Neural crest cell (in vitro differentiated cells): Measurements from ENCODE around the gene MUC5B. TPM values are rescaled to one million over a fixed set of nuclear protein-coding genes. Genes with fewer than 3 reads are reported as not detected.

Experiments
- DNase-seq: peaks from one replicate; pipeline ENCODE4 v3.0.0; 2021; ENCODE audit warnings: low read depth, mixed read lengths, low spot score
- H3K27ac Mint-ChIP-seq: one replicate; pipeline ENCODE4 v1.8.0; 2021; ENCODE audit warnings: mild to moderate bottlenecking, mixed read lengths; ENCODE audit not compliant: unreplicated experiment
- H3K27me3 Mint-ChIP-seq: 2 replicates; pipeline ENCODE4 v1.8.0; 2021; ENCODE audit warnings: low read depth, mild to moderate bottlenecking, mixed read lengths
- H3K36me3 Mint-ChIP-seq: 2 replicates; pipeline ENCODE4 v1.8.0; 2021; ENCODE audit warnings: low read depth, mild to moderate bottlenecking, mixed read lengths
- H3K4me1 Mint-ChIP-seq: 2 replicates; pipeline ENCODE4 v1.8.0; 2021; ENCODE audit warnings: mixed read lengths
- H3K4me3 Mint-ChIP-seq: one replicate; pipeline ENCODE4 v1.8.0; 2021; ENCODE audit warnings: mild to moderate bottlenecking, mixed read lengths
- H3K9me3 Mint-ChIP-seq: 2 replicates; pipeline ENCODE4 v1.8.0; 2021; ENCODE audit warnings: mixed read lengths
- microRNA-seq: library from miRNA; unstranded; fragments of <30 nt; microRNA quantifications from one replicate; pipeline ENCODE4, GENCODE V29; 2020
- total RNA-seq: library from RNA; stranded (reverse); gene quantifications from 2 replicates; pipeline ENCODE4 v1.2.1, GENCODE V29; 2021
- TF ChIP-seq, protein P1 (sequence below): fragments of 200-600 bp; sonication (generic); conservative IDR thresholded peaks from 2 replicates; pipeline ENCODE4 v1.5.0; 2021; ENCODE audit warnings: antibody characterized with exemption, mild to moderate bottlenecking

MUC5B gene
- total RNA-seq, 1 donor from 2014 or later: 0.42 TPM

DNA sequence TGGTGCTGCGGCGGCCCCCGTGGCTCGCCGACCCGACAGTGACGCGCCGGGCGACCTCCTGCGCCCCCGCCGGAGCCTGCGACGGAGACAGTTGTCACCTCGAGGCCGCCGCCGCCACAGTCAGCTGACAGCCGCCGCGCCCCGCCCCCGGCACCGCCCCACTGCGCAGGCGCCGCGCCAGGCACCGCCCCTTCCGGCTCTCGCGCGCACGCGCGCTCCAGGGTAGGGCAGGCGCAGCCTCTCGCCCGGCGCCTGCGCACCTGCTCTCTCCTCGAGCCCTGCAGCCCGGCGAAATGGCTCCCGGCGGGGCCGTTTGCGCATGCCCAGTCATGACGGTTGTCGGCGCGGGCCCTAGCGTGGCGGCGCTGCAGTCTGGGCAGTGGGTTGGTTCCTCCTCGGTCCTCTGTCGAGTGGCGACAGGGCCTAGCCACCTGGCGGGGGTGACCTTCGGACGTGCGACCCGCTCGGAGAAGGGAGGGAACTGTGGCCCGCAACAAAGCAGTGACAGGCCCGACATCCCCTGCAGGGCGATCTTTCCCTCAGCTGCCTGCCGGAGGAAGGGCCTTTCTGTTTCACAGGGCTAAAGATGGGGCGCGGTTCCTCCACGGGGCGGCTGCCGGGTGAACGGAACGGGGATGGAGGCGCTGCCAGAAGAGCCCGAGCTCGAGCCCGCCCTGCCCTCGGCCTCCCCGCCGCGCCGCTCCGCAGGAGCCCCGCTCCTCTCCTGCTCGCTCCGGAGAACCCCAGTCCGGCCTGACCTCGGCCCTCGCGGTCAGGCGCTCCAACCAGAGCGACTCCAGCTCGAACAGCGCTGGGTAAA, 86.8 kb downstream of the MUC5B start, which contains the start of gene TOLLIP:
TSS of gene TOLLIP (minus strand) at position 135 of the 820 bp plus-strand sequence. CDS start at position 1, 134 bp downstream.
- peaks cover 19% of the 10 kb centered on the region for H3K9me3 Mint-ChIP-seq
- H3K36me3 Mint-ChIP-seq: peaks cover 10% of the 10 kb centered on the region
- peak within 1 kb of the TSS; percentile 87 for H3K4me3 Mint-ChIP-seq
- peak within 1 kb of the TSS; percentile 93 for H3K27ac Mint-ChIP-seq
- DNase-seq: peak; percentile 97
- TF ChIP-seq, protein P1, sequence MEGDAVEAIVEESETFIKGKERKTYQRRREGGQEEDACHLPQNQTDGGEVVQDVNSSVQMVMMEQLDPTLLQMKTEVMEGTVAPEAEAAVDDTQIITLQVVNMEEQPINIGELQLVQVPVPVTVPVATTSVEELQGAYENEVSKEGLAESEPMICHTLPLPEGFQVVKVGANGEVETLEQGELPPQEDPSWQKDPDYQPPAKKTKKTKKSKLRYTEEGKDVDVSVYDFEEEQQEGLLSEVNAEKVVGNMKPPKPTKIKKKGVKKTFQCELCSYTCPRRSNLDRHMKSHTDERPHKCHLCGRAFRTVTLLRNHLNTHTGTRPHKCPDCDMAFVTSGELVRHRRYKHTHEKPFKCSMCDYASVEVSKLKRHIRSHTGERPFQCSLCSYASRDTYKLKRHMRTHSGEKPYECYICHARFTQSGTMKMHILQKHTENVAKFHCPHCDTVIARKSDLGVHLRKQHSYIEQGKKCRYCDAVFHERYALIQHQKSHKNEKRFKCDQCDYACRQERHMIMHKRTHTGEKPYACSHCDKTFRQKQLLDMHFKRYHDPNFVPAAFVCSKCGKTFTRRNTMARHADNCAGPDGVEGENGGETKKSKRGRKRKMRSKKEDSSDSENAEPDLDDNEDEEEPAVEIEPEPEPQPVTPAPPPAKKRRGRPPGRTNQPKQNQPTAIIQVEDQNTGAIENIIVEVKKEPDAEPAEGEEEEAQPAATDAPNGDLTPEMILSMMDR: peak; percentile 31
- H3K4me1 Mint-ChIP-seq: peaks cover 12% of the 10 kb centered on the region
- peaks cover 18% of the 10 kb centered on the region for H3K27me3 Mint-ChIP-seq

DNA sequence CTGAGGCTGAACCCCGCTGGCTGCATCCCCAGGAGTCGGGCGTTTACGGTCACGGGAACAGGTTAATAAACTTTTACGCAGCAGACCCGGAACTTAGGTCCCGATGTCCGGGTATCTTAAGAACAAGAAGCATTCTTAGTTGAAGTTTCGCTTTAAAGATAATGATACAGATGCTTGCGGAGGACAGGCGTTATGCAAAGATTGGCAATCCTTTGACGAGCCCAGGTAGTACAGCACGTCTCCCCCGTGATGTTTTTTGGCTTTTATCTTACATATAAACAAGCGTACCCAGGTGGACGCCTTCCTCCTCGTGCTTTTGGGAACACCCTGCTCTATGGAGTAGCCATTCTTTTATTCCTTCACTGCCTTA, 87.4 kb downstream of the MUC5B start:
- H3K27me3 Mint-ChIP-seq: peaks cover 22% of the 10 kb centered on the region
- H3K4me3 Mint-ChIP-seq: peak overlapping the region; percentile 87
- peaks cover 19% of the 10 kb centered on the region for H3K9me3 Mint-ChIP-seq
- DNase-seq: no peak
- no peak overlapping the region for H3K27ac Mint-ChIP-seq
- H3K4me1 Mint-ChIP-seq: peaks cover 12% of the 10 kb centered on the region
- TF ChIP-seq, protein P1: no peak
- H3K36me3 Mint-ChIP-seq: peaks cover 10% of the 10 kb centered on the region

DNA sequence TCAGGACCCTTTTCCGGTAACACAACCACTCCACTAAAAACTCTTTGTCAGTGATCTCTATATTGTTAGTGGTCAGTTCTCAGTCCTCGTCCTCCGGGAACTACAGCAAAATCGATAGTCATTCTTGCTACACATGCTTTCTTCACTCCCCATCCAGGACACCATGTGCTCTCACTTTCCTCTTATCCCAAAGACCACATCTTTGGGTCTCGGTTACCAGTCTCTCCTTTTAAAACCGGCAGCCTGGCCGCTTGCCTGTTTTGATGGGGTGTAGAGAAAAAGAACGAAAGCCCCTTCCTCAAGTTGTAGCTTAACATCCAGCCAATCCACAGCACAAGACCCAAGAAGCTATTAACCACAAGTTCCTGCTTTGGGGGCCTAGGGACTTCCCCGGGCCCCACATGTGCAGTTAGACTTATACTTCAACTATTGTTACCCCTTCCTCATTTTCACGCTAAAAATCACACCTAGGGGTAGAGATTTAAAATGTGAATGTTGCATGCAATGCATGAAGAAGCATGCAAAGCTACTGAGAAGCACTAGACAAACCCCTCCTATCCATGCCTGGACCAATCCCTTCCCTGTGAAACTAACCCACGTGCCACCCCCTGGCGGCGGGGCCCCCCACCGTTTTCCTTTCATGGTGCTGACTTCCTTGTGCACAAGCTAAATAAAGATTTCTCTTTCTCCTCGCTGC, 88.1 kb downstream of the MUC5B start:
- H3K27me3 Mint-ChIP-seq: peaks cover 23% of the 10 kb centered on the region
- DNase-seq: no peak
- H3K9me3 Mint-ChIP-seq: peaks cover 19% of the 10 kb centered on the region
- H3K27ac Mint-ChIP-seq: no peak overlapping the region
- H3K4me3 Mint-ChIP-seq: peak overlapping the region; percentile 87
- TF ChIP-seq, protein P1: no peak
- H3K36me3 Mint-ChIP-seq: peaks cover 10% of the 10 kb centered on the region
- H3K4me1 Mint-ChIP-seq: peaks cover 12% of the 10 kb centered on the region

Small RNA genes within 50 kb of the gene (microRNA-seq; reads per million reads assigned to microRNA genes)
- gene MIR6744: not detected

Other genes starting within 250 kb of the MUC5B start
- gene MUC6, start 186.3 kb upstream of the MUC5B start, total RNA-seq: not detected in 2 replicates
- gene MUC2, start 148.2 kb upstream of the MUC5B start, total RNA-seq: not detected in 2 replicates
- gene MUC5AC, start 65.1 kb upstream of the MUC5B start, total RNA-seq: not detected in 2 replicates
- 38.0 and 40.3 TPM in 2 replicates for gene TOLLIP, start 86.6 kb downstream of the MUC5B start, total RNA-seq
- gene BRSK2, start 166.9 kb downstream of the MUC5B start, total RNA-seq: 59.9 and 72.5 TPM in 2 replicates